HepG2 (cell line): ENCODE results near the gene BRD1. TPM values are rescaled to one million over a fixed set of nuclear protein-coding genes. Genes with fewer than 3 reads are reported as not detected.

Source experiments
- BCLAF1 ChIP-seq: fragments of 450-650 bp; IDR thresholded peaks from 2 replicates; pipeline ENCODE4 v1.6.1; 2017; ENCODE audit warnings: mild to moderate bottlenecking
- ISX ChIP-seq: sonication (generic); formaldehyde crosslinking; conservative IDR thresholded peaks from 2 replicates; pipeline ENCODE4 v1.5.0; 2020; ENCODE audit warnings: missing genetic modification reagents
- NFIB ChIP-seq: sonication (generic); formaldehyde crosslinking; IDR thresholded peaks from 2 replicates; pipeline ENCODE4 v1.9.0; 2021; ENCODE audit warnings: missing genetic modification reagents, mild to moderate bottlenecking, borderline replicate concordance
- RARG ChIP-seq: sonication (generic); formaldehyde crosslinking; IDR thresholded peaks from 2 replicates; pipeline ENCODE4 v1.4.0; 2020; ENCODE audit warnings: low read depth, mild to moderate bottlenecking, missing genetic modification reagents
- ZNF431 ChIP-seq: sonication (generic); formaldehyde crosslinking; IDR thresholded peaks from 2 replicates; pipeline ENCODE4 v1.9.0; 2022; ENCODE audit warnings: missing genetic modification reagents, low read depth, mild to moderate bottlenecking, borderline replicate concordance
- ZNF629 ChIP-seq: sonication (generic); formaldehyde crosslinking; conservative IDR thresholded peaks from 2 replicates; pipeline ENCODE4 v1.5.0; 2020; ENCODE audit warnings: missing genetic modification reagents
- ZNF790 ChIP-seq: sonication (generic); formaldehyde crosslinking; IDR thresholded peaks from 2 replicates; pipeline ENCODE4 v1.8.0; 2022; ENCODE audit warnings: missing genetic modification reagents, mild to moderate bottlenecking, borderline replicate concordance
- polyA plus RNA-seq, 8 experiments: library from polyadenylated mRNA; depleted of rRNA in 3 of 8; stranded (reverse) in 7 of 8; unstranded in 1 of 8; fragments of >200 nt; fragmentation: Illumina TruSeq in 4 of 8; extraction: Trizol in 4 of 8; gene quantifications; 2 replicates each; pipeline versions ENCODE4 v1.2.1 to v1.2.3, GENCODE V29; 2011 to 2016; ENCODE audit warnings: low read depth in 4 of 8, missing spikeins in 1 of 8, mixed read lengths in 1 of 8; ENCODE audit not compliant: insufficient read depth in 1 of 8
- total RNA-seq, 5 experiments: library from RNA; depleted of rRNA; stranded (reverse); fragments of >200 nt; fragmentation: Illumina TruSeq; extraction: Trizol; gene quantifications; 2 replicates each; pipeline ENCODE4 v1.2.3, GENCODE V29; 2016; ENCODE audit warnings: low read depth in 1 of 5
- TF ChIP-seq, protein P1 (sequence below), 2 experiments: sonication (generic) in 1 of 2; formaldehyde crosslinking in 1 of 2; IDR thresholded peaks; 2 replicates each; pipeline versions ENCODE4 v1.6.1 to v1.9.0; 2014 to 2022; ENCODE audit warnings: antibody characterized with exemption in 1 of 2, borderline replicate concordance in 1 of 2, inconsistent platforms in 1 of 2, low read depth in 1 of 2, missing genetic modification reagents in 1 of 2

BRD1 gene
- total and polyA plus RNA-seq, 2 of the 13 experiments (the other 11 are each of a cell fraction or from before 2014, with no cell fraction given): 5.1 to 12.0 TPM

- TF ChIP-seq, protein P1, sequence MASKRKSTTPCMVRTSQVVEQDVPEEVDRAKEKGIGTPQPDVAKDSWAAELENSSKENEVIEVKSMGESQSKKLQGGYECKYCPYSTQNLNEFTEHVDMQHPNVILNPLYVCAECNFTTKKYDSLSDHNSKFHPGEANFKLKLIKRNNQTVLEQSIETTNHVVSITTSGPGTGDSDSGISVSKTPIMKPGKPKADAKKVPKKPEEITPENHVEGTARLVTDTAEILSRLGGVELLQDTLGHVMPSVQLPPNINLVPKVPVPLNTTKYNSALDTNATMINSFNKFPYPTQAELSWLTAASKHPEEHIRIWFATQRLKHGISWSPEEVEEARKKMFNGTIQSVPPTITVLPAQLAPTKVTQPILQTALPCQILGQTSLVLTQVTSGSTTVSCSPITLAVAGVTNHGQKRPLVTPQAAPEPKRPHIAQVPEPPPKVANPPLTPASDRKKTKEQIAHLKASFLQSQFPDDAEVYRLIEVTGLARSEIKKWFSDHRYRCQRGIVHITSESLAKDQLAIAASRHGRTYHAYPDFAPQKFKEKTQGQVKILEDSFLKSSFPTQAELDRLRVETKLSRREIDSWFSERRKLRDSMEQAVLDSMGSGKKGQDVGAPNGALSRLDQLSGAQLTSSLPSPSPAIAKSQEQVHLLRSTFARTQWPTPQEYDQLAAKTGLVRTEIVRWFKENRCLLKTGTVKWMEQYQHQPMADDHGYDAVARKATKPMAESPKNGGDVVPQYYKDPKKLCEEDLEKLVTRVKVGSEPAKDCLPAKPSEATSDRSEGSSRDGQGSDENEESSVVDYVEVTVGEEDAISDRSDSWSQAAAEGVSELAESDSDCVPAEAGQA (IDR thresholded peaks at IDR 0.05; ENCODE audit: low read depth): no peak
- TF ChIP-seq, protein P1 (CRISPR knock-in tag; IDR thresholded peaks at IDR 0.05; ENCODE audit: borderline replicate concordance): no peak
- TF ChIP-seq ZNF431 (CRISPR knock-in tag) (no peak), NFIB (CRISPR knock-in tag) (no peak), BCLAF1 (no peak), ISX (CRISPR knock-in tag) (no peak), ZNF629 (CRISPR knock-in tag) (no peak), ZNF790 (CRISPR knock-in tag) (no peak), RARG (CRISPR knock-in tag) (no peak)
- TF ChIP-seq, all 625 proteins: peak for 0
These were observed 41.7 kb downstream of the BRD1 start (continued) for GRCh38 chr22:49785841-49786471.
